Ovary (tissue), 3 donors: ENCODE results near the gene PPFIA4.

Source experiments
- CTCF ChIP-seq, 3 donors: fragments of 450-650 bp in 2 of 3; fragments of 200-600 bp in 1 of 3; IDR thresholded peaks; one replicate each; pipeline versions ENCODE4 v1.5.1 to v1.8.0; 2016 to 2022; ENCODE audit warnings: antibody characterized with exemption in 3 of 3, mild to moderate bottlenecking in 1 of 3
- EP300 ChIP-seq: sonication (generic); formaldehyde crosslinking; IDR thresholded peaks from one replicate; pipeline ENCODE4 v1.6.1; 2017; ENCODE audit warnings: antibody characterized with exemption
- POLR2A ChIP-seq: fragments of 450-650 bp; IDR thresholded peaks from one replicate; pipeline ENCODE4 v1.6.1; 2017; ENCODE audit warnings: antibody characterized with exemption, mild to moderate bottlenecking, moderate library complexity
- donor health status: DM: no; HTN: no; CAD: no.

GRCh38 chr1:203084588-203085527 is 58.6 kb downstream of the PPFIA4 start:
- TF ChIP-seq CTCF (IDR thresholded peaks at IDR 0.05) (no peak), POLR2A (no peak), EP300 (no peak)
